Raji (cell line): ENCODE measurements around the gene MEGF6.

Experiments used
- POLR2A ChIP-seq: IDR thresholded peaks from 2 replicates; pipeline ENCODE4 v1.6.1; 2011; ENCODE audit warnings: low read depth, low read length, control low read depth; ENCODE audit not compliant: insufficient read depth

Gene MEGF6

GRCh38 chr1:3543076-3544039, 68.0 kb downstream of the MEGF6 start:
- no peak for TF ChIP-seq POLR2A

- no peak for TF ChIP-seq POLR2A
Observed at GRCh38 chr1:3542676-3543075, 68.6 kb downstream of the MEGF6 start.

- TF ChIP-seq POLR2A = no peak
Observed at GRCh38 chr1:3541936-3542335, 69.4 kb downstream of the MEGF6 start.

GRCh38 chr1:3541465-3541864, 69.8 kb downstream of the MEGF6 start:
- no peak for TF ChIP-seq POLR2A

- TF ChIP-seq POLR2A = no peak
Observed at GRCh38 chr1:3540876-3541275, 70.4 kb downstream of the MEGF6 start.

- no peak for TF ChIP-seq POLR2A
Observed at GRCh38 chr1:3539707-3540425, 71.4 kb downstream of the MEGF6 start.

GRCh38 chr1:3537359-3537758, 73.9 kb downstream of the MEGF6 start:
- TF ChIP-seq POLR2A = no peak

- no peak for TF ChIP-seq POLR2A
Observed at GRCh38 chr1:3536420-3537195, 74.7 kb downstream of the MEGF6 start.

- TF ChIP-seq POLR2A = no peak
Observed at GRCh38 chr1:3535732-3536131, 75.6 kb downstream of the MEGF6 start.

GRCh38 chr1:3534803-3535637, 76.3 kb downstream of the MEGF6 start:
- TF ChIP-seq POLR2A = no peak

- TF ChIP-seq POLR2A = no peak
Observed at GRCh38 chr1:3533067-3534048, 78.0 kb downstream of the MEGF6 start.

GRCh38 chr1:3531928-3532327, 79.4 kb downstream of the MEGF6 start:
- TF ChIP-seq POLR2A = no peak
